Measurements from ENCODE around the gene EML6.

DNA sequence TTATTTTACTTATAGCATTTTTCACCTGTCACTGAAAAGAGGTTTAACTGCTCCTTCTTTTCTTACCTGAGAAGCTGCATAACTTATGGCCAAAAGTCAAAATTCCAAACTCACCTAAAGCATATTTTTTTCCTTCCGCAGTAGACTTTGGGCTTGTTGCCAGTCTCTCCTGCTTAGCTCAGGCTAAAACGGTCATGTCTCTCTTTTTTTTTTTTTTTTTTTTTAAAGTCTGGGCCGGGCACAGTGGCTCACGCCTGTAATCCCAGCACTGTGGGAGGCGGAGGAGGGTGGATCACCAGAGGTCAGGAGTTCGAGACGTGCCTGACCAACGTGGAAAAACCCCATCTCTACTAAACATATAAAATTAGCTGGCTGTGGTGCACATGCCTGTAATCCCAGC is 213.3 kb downstream of the EML6 start:
- TF ChIP-seq, protein P1, sequence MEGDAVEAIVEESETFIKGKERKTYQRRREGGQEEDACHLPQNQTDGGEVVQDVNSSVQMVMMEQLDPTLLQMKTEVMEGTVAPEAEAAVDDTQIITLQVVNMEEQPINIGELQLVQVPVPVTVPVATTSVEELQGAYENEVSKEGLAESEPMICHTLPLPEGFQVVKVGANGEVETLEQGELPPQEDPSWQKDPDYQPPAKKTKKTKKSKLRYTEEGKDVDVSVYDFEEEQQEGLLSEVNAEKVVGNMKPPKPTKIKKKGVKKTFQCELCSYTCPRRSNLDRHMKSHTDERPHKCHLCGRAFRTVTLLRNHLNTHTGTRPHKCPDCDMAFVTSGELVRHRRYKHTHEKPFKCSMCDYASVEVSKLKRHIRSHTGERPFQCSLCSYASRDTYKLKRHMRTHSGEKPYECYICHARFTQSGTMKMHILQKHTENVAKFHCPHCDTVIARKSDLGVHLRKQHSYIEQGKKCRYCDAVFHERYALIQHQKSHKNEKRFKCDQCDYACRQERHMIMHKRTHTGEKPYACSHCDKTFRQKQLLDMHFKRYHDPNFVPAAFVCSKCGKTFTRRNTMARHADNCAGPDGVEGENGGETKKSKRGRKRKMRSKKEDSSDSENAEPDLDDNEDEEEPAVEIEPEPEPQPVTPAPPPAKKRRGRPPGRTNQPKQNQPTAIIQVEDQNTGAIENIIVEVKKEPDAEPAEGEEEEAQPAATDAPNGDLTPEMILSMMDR (conservative IDR thresholded peaks at IDR 0.05 in 1 of 2, IDR thresholded peaks at IDR 0.05 in 1 of 2; ENCODE audit: extremely low read depth in 1 of 2, insufficient read depth in 1 of 2, low read depth in 1 of 2, low read length in 2 of 2) = no peak
- no peak for TF ChIP-seq EZH2 (IDR thresholded peaks at IDR 0.05; ENCODE audit: borderline replicate concordance, low read length)
